ENCODE data around the gene POU2F1.

The POU2F1 gene

DNA sequence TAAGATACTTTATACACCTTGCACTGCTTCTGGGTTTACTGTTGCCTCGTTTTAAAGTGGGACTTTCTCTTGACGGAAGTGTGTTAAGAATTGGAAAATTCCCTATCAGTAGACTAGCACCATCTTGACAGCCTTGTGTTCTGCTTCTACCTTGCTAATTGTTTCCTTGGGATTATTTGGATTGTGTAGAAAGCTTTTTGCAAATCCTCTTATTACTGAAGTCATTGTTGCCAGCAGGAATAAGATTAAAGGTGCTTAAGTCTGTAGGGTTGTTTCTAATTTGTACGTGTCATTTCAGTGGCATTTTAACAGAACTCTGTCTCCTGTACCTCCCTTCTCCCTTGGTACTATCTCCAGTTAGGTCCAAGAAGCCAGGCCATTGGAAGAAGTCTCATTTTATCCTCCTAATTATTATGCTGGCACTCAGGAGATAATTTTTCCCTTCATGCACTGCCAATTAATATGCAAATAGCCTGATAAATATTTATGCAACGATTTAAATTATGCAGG is 107.7 kb downstream of the POU2F1 start:
- no peak for TF ChIP-seq CTCF (conservative IDR thresholded peaks at IDR 0.05)
- peak overlapping the region; percentile 66; the same call in 1 of the 2 replicates for H3K27ac ChIP-seq

GRCh38 chr1:167328816-167329483 is 108.3 kb downstream of the POU2F1 start:
- no peak for TF ChIP-seq CTCF (conservative IDR thresholded peaks at IDR 0.05)
- no peak overlapping the region for H3K27ac ChIP-seq

DNA sequence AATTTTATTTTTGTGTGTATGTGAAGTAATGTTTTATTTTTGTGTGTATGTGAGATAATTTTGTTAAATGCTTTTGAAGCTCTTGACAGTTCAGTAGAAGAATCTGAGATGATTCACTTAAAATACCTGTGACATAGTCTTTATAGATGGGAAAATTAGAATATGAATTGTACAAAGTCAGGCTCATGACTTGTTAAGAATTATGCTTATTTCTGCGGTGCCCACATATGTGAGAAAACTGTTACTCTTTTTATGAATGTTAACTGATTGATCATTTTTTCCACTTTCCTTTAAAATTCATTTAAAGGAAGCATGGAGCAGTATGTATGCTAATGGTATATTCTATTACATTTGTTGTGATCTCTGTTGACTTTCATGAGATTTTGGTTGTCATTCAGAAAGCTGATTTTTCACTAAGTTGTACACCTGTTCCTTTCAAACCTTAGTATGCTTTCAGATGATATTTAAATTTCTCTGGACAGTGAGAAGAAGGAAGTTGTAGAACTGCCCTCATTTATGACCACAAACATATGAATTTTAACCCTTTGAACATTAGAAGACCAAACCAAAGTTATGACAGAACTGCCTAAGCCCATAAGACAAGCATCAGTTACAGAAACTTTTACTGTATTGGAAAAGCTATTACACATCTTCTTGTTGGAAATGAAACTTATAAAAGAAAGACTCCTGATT is 110.1 kb downstream of the POU2F1 start:
- TF ChIP-seq CTCF (conservative IDR thresholded peaks at IDR 0.05), result no peak
- no peak overlapping the region for H3K27ac ChIP-seq

GRCh38 chr1:167331650-167332049 is 111.0 kb downstream of the POU2F1 start:
- H3K27ac ChIP-seq, result no peak overlapping the region
- TF ChIP-seq CTCF (conservative IDR thresholded peaks at IDR 0.05), result no peak

- TF ChIP-seq CTCF (conservative IDR thresholded peaks at IDR 0.05), result no peak
- no peak overlapping the region for H3K27ac ChIP-seq
These were observed 111.8 kb downstream of the POU2F1 start for GRCh38 chr1:167332503-167332902.

- no peak for TF ChIP-seq CTCF (conservative IDR thresholded peaks at IDR 0.05)
- H3K27ac ChIP-seq, result no peak overlapping the region
These were observed 112.4 kb downstream of the POU2F1 start for GRCh38 chr1:167333124-167333523.

GRCh38 chr1:167333703-167334102 is 113.0 kb downstream of the POU2F1 start:
- no peak for TF ChIP-seq CTCF (conservative IDR thresholded peaks at IDR 0.05)
- H3K27ac ChIP-seq, result no peak overlapping the region

Data from VCaP (cell line).